Keratinocyte (primary cell): ENCODE results near the gene CTDSP2.

Experiments
- EZH2 ChIP-seq: IDR thresholded peaks from one replicate; pipeline ENCODE4 v1.6.1; 2012; ENCODE audit warnings: inconsistent platforms, mild to moderate bottlenecking, low read length, moderate library complexity
- TF ChIP-seq, protein P1 (sequence below), 3 experiments: IDR thresholded peaks in 1 of 3; conservative IDR thresholded peaks in 1 of 3; optimal IDR thresholded peaks in 1 of 3; 2 replicates in 2 of 3; 3 replicates in 1 of 3; pipeline versions ENCODE3 to v1.5.1; 2011; ENCODE audit warnings: low read length in 3 of 3, mild to moderate bottlenecking in 3 of 3, moderate library complexity in 2 of 3, control low read depth in 1 of 3, inconsistent platforms in 1 of 3; ENCODE audit not compliant: insufficient read depth in 2 of 3; ENCODE audit errors: extremely low read depth in 1 of 3

DNA sequence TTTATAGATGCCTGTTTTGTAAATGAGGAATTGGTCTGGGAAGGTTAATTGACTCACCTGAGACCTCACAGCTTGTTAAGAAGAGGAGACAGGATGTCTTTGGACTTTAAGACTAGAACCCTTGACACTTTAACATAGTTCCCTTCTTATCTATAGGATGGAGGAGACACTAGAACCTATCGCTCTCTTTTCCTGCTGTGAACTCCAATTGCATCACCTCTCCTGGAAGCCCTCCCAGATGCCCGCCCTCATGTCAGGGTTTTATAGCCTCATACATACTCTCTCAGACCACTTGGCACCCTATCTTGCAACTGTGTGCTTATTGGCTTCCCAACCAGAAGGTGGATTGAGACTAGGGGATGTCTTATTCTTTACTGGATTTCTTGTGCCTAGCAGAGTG is 2.5 kb upstream of the CTDSP2 start:
- TF ChIP-seq, protein P1, sequence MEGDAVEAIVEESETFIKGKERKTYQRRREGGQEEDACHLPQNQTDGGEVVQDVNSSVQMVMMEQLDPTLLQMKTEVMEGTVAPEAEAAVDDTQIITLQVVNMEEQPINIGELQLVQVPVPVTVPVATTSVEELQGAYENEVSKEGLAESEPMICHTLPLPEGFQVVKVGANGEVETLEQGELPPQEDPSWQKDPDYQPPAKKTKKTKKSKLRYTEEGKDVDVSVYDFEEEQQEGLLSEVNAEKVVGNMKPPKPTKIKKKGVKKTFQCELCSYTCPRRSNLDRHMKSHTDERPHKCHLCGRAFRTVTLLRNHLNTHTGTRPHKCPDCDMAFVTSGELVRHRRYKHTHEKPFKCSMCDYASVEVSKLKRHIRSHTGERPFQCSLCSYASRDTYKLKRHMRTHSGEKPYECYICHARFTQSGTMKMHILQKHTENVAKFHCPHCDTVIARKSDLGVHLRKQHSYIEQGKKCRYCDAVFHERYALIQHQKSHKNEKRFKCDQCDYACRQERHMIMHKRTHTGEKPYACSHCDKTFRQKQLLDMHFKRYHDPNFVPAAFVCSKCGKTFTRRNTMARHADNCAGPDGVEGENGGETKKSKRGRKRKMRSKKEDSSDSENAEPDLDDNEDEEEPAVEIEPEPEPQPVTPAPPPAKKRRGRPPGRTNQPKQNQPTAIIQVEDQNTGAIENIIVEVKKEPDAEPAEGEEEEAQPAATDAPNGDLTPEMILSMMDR (optimal IDR thresholded peaks at IDR 0.05 in 1 of 3, IDR thresholded peaks at IDR 0.05 in 1 of 3, conservative IDR thresholded peaks at IDR 0.05 in 1 of 3; ENCODE audit: extremely low read depth in 1 of 3, insufficient read depth in 2 of 3, low read length in 3 of 3): no peak
- no peak for TF ChIP-seq EZH2
